ENCODE measurements around the gene NT5DC2. TPM values are rescaled to one million over a fixed set of nuclear protein-coding genes. Genes with fewer than 3 reads are reported as not detected.

Gene NT5DC2
- total RNA-seq, 4 donors from 2014 or later: 21.7 to 69.5 (median 34.7) TPM

DNA sequence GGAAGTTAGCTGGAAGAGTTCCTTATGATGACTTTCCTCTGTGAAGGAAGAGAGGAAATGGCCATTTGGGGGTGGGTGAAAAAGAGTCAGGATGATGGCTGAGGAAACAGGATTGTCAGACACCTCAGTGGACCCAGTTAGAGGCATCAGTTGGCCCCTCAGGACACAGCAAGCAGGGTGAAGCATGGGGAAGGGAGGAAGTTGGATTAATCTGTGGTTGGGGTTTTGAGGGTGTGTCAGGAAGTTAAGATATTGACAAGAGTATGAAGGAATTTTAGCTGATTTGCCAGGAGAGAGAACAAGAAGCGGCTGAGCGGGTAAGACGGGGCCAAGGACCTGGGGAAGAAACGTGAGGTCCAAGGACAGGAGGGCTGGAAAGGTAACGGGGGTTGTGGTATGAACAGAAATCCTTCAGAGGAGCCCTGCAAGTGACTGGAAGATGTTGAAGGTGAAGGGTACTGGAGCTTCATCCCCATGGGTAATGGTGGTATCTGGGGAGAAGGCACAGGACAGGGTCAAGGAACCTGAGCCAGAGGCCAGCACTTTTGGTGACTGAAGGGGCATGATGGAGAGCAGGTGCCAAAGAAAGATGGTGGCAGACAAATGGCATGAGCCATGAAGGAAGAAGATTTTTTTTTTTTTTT lies 5.5 kb upstream of the NT5DC2 start:
- Histone ChIP-seq H3K27me3 (no peaks in the 10 kb centered on the region), H3K27ac (peak overlapping the region in 3 of 4 donors; percentile 17 to 94 (median 93)), H3K4me1 (peaks cover 0 to 57% (median 22%) of the 10 kb centered on the region in 3 donors), H3K4me3 (no peak overlapping the region), H3K36me3 (peaks cover 0 to 28% of the 10 kb centered on the region in 2 donors), H3K9me3 (no peaks in the 10 kb centered on the region)
- 66 to 85% methylated on average over 4 to 5 of the region's 5 CpGs for WGBS, 2 donors (ENCODE audit: low coverage in 1 of 2)
- TF ChIP-seq POLR2AphosphoS5 (IDR thresholded peaks at IDR 0.05) (no peak), POLR2A (IDR thresholded peaks at IDR 0.05) (no peak), EP300 (IDR thresholded peaks at IDR 0.05) (no peak)
- TF ChIP-seq, protein P1, sequence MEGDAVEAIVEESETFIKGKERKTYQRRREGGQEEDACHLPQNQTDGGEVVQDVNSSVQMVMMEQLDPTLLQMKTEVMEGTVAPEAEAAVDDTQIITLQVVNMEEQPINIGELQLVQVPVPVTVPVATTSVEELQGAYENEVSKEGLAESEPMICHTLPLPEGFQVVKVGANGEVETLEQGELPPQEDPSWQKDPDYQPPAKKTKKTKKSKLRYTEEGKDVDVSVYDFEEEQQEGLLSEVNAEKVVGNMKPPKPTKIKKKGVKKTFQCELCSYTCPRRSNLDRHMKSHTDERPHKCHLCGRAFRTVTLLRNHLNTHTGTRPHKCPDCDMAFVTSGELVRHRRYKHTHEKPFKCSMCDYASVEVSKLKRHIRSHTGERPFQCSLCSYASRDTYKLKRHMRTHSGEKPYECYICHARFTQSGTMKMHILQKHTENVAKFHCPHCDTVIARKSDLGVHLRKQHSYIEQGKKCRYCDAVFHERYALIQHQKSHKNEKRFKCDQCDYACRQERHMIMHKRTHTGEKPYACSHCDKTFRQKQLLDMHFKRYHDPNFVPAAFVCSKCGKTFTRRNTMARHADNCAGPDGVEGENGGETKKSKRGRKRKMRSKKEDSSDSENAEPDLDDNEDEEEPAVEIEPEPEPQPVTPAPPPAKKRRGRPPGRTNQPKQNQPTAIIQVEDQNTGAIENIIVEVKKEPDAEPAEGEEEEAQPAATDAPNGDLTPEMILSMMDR (IDR thresholded peaks at IDR 0.05): no peak
- no peak for ATAC-seq

DNA sequence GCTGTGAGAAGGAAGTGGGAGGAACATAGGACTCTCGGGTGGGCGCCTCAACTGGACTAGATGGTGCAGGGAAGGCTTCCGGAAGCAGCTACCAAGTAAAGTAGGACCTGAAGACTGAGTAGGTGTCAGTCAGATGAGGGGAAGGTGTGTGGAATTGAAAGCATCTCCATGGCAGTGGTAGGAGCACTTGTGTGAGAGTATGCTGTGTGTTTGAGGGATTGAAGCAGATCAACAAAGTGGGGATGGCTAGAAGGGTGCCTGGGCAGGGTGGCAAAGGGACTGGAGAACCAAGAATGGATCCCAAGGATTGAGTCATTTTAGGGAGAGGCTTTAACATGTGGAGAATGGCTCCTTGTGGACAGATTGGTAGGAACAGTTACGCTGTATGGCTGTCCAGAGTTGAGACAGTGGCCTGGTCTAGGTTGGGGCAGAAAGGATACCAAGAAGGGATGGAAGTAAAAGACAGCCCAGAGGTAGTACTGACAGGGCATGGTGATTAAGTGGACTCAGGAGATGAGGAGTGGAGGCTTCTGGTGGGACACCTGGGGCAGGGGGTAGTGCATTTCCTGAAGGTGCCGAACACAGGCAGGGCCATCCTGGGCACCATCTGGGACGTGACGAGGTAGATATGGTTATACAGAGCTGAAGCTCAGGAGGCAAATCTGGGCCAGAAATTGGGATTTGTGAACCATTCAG lies 4.2 kb upstream of the NT5DC2 start:
- Histone ChIP-seq H3K27ac (peak overlapping the region; percentile 62 to 95 (median 94)), H3K36me3 (peaks cover 0 to 18% of the 10 kb centered on the region in 2 donors), H3K4me3 (peak overlapping the region; percentile 42 to 77), H3K27me3 (no peaks in the 10 kb centered on the region), H3K9me3 (no peaks in the 10 kb centered on the region), H3K4me1 (peaks cover 0 to 65% (median 23%) of the 10 kb centered on the region in 3 donors)
- no peak for TF ChIP-seq POLR2A (IDR thresholded peaks at IDR 0.05)
- no peak for TF ChIP-seq EP300 (IDR thresholded peaks at IDR 0.05)
- no peak for TF ChIP-seq POLR2AphosphoS5 (IDR thresholded peaks at IDR 0.05)
- TF ChIP-seq, protein P1 (IDR thresholded peaks at IDR 0.05): no peak
- WGBS, 2 donors (ENCODE audit: low coverage in 1 of 2): 66 to 76% methylated on average over 7 of the region's 7 CpGs
- ATAC-seq: no peak

DNA sequence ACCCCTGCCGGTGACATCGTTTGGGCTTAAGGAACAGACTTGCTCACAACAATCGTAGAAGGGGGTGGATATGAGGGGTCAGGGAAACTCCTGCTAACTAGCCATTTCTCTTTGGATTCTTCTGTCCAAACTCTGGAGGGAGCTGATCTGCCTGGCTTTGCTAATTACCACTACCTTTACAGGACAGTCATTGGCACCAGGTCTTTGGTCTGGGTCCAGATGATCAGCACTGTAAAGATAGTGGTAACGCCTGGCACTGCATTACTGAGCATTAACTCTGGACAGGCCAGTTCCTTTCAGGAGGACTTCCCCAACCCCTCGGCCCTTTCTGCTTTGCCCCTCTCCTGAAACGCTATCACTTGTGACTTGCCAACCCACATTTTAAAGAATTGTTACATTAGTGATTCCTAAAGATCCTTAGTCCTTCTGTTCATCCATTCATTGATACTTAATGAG lies 3.5 kb upstream of the NT5DC2 start:
- Histone ChIP-seq H3K4me3 (peak overlapping the region; percentile 42 to 77), H3K36me3 (peaks cover 0 to 15% of the 10 kb centered on the region in 2 donors), H3K9me3 (no peaks in the 10 kb centered on the region), H3K27ac (peak overlapping the region; percentile 62 to 95 (median 94)), H3K27me3 (no peaks in the 10 kb centered on the region), H3K4me1 (peaks cover 0 to 72% (median 29%) of the 10 kb centered on the region in 3 donors)
- WGBS, 2 donors (ENCODE audit: low coverage in 1 of 2): 5 to 8% methylated on average over 3 to 4 of the region's 6 CpGs
- ATAC-seq: no peak
- no peak for TF ChIP-seq POLR2AphosphoS5 (IDR thresholded peaks at IDR 0.05)
- no peak for TF ChIP-seq EP300 (IDR thresholded peaks at IDR 0.05)
- no peak for TF ChIP-seq POLR2A (IDR thresholded peaks at IDR 0.05)
- TF ChIP-seq, protein P1 (IDR thresholded peaks at IDR 0.05): peak in 1 of 4 experiments; percentile 7

DNA sequence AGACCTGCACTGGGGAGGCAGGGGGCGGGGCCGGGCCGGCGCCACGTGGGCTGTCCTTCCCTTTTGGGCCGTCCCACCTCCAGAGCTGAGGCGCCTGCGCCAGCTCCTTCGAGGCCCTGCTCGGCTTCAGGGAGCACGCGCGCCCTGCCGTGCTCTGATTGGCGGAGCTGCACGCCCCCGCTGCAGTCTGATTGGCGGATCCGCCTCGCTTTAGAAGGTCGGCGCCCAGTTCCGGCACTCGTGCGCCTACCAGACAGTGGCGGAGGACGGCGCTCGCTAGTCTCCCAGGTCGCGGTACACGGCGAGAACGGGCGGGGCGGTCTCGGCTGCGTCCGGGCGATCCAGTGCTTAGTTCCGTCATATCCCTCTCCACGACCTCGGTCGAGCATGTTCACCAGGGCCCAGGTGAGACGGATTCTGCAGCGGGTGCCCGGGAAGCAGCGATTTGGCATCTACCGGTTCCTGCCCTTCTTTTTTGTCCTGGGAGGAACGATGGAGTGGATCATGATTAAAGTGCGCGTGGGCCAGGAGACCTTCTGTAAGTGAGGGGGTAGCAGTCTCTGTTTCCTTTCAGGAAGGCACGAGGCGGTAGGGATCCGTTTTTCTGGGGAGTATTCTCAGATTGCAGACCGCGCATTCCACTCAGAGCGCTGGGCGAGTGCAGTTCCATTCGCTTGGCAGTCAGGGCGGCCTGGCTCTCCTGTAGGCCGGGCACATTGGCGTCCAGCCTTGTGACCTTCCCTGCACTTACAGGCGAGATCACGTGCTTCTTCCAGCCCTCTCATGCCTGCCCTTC lies 2.9 kb upstream of the NT5DC2 start, which contains the start of gene UQCC5:
Gene UQCC5 (plus strand): TSS at position 237 of the 796 bp plus-strand sequence. CDS start 151 bp downstream, at position 388.
- Histone ChIP-seq H3K4me1 (peaks cover 0 to 78% (median 35%) of the 10 kb centered on the region in 3 donors), H3K9me3 (no peaks in the 10 kb centered on the region), H3K27me3 (no peaks in the 10 kb centered on the region), H3K27ac (peak within 1 kb of the TSS; percentile 62 to 95 (median 94)), H3K4me3 (peak within 1 kb of the TSS; percentile 42 to 77), H3K36me3 (peaks cover 0 to 8% of the 10 kb centered on the region in 2 donors)
- WGBS, 2 donors (ENCODE audit: low coverage in 1 of 2): 0% methylated on average over 2 to 9 of the region's 65 CpGs
- peak; percentile 94 for ATAC-seq
- TF ChIP-seq POLR2A (IDR thresholded peaks at IDR 0.05): peak; percentile 95 to 97
- TF ChIP-seq, protein P1 (IDR thresholded peaks at IDR 0.05): peak in 1 of 4 experiments; percentile 21
- peak; percentile 100 for TF ChIP-seq POLR2AphosphoS5 (IDR thresholded peaks at IDR 0.05)
- no peak for TF ChIP-seq EP300 (IDR thresholded peaks at IDR 0.05)
